ENCODE results near the gene CYP4X1.
"Not testable (repeated sequence)": the region's sequence is repeated elsewhere in the genome, so short reads cannot be mapped to it uniquely, and the experiment has no call there.

CYP4X1 gene

GRCh38 chr1:47023268-47024140 is at the start of gene CYP4X1:
Gene CYP4X1, plus strand, starts transcription at chr1:47023669. Its CDS starts 149 bp downstream, at chr1:47023818.
- no peak for DNase-seq

- no peak for DNase-seq
Measured at GRCh38 chr1:46983166-46983829, 40.2 kb upstream of the CYP4X1 start.

- DNase-seq: no peak
Measured at GRCh38 chr1:46983830-46984586, 39.5 kb upstream of the CYP4X1 start.

GRCh38 chr1:46990541-46990940 is 32.9 kb upstream of the CYP4X1 start:
- not testable (repeated sequence) for DNase-seq

- no peak for DNase-seq
Measured at GRCh38 chr1:46991083-46991923, 32.2 kb upstream of the CYP4X1 start.

- no peak for DNase-seq
Measured at GRCh38 chr1:46996659-46997281, 26.7 kb upstream of the CYP4X1 start.

- DNase-seq: no peak
Measured at GRCh38 chr1:47002211-47002610, 21.3 kb upstream of the CYP4X1 start.

GRCh38 chr1:47003896-47004403 is 19.5 kb upstream of the CYP4X1 start:
- DNase-seq: no peak

- not testable (repeated sequence) for DNase-seq
Measured at GRCh38 chr1:47006437-47006836, 17.0 kb upstream of the CYP4X1 start.

- DNase-seq: no peak
Measured at GRCh38 chr1:47013293-47013692, 10.2 kb upstream of the CYP4X1 start.

- DNase-seq: no peak
Measured at GRCh38 chr1:47021070-47021469, 2.4 kb upstream of the CYP4X1 start.

GRCh38 chr1:47024141-47024801 is 802 bp downstream of the CYP4X1 start:
- no peak for DNase-seq

GRCh38 chr1:47030170-47030805 is 6.8 kb downstream of the CYP4X1 start:
- no peak for DNase-seq

- no peak for DNase-seq
Measured at GRCh38 chr1:47031059-47031458, 7.6 kb downstream of the CYP4X1 start.

- DNase-seq: no peak
Measured at GRCh38 chr1:47031585-47031984, 8.1 kb downstream of the CYP4X1 start.

- no peak for DNase-seq
Measured at GRCh38 chr1:47036764-47037163, 13.3 kb downstream of the CYP4X1 start.

- DNase-seq: no peak
Measured at GRCh38 chr1:47059376-47059775, 35.9 kb downstream of the CYP4X1 start.

- no peak for DNase-seq
Measured at GRCh38 chr1:47067097-47067594, 43.7 kb downstream of the CYP4X1 start, which contains the start of gene CYP4Z1. Gene CYP4Z1, plus strand, starts transcription at chr1:47067231. Its CDS starts 260 bp downstream, at chr1:47067491.

GRCh38 chr1:47069080-47069479 is 45.6 kb downstream of the CYP4X1 start:
- not testable (repeated sequence) for DNase-seq

GRCh38 chr1:47069509-47069908 is 46.0 kb downstream of the CYP4X1 start:
- DNase-seq: not testable (repeated sequence)

Data from activated CD4-positive, alpha-beta T cell treated with anti-CD3 and anti-CD28 coated beads, Interleukin-2, amount 50 U/mL, for 48 hours (primary cell).